ENCODE data around the gene CCDC170.

The CCDC170 gene

DNA sequence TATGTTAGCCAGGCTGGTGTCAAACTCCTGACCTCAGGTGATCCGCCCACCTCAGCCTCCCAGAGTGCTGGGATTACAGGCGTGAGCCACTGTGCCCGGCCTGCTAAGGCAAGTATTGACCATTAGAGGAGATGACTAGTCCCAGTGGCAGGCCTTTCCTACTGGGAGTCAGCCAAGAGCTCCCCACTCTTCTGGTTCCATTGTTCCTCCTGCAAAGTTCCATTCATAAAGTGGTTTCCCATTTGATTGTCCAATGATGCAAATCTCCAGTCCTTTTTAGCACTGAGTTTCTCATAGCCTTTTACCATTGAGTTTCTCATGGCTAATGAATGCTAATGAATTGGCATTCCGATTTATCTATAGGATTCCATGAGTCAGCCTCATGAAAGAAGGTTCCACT is 165.4 kb downstream of the CCDC170 start:
- no peak for DNase-seq
- no peaks in the 10 kb centered on the region for H3K9me3 ChIP-seq (ENCODE audit: insufficient read depth, low read length, severe bottlenecking)
- no peaks in the 10 kb centered on the region for H4K20me1 ChIP-seq (ENCODE audit: insufficient read depth, low read length)
- H3K4me3 ChIP-seq (ENCODE audit: low read depth in 1 of 2, low read length in 2 of 2) = no peak overlapping the region
- no peaks in the 10 kb centered on the region for H3K4me1 ChIP-seq (ENCODE audit: insufficient read depth, low read length)
- no peak overlapping the region for H3K9ac ChIP-seq (ENCODE audit: low read depth, low read length)
- no peaks in the 10 kb centered on the region for H3K36me3 ChIP-seq (ENCODE audit: insufficient read depth, low read length)
- no peak overlapping the region for H3K4me2 ChIP-seq (ENCODE audit: insufficient read depth, low read length)
- H3K27ac ChIP-seq (ENCODE audit: low read length) = no peak overlapping the region
- no peak for TF ChIP-seq EZH2 (IDR thresholded peaks at IDR 0.05; ENCODE audit: borderline replicate concordance, low read depth, low read length, severe bottlenecking)
- TF ChIP-seq, protein P1, sequence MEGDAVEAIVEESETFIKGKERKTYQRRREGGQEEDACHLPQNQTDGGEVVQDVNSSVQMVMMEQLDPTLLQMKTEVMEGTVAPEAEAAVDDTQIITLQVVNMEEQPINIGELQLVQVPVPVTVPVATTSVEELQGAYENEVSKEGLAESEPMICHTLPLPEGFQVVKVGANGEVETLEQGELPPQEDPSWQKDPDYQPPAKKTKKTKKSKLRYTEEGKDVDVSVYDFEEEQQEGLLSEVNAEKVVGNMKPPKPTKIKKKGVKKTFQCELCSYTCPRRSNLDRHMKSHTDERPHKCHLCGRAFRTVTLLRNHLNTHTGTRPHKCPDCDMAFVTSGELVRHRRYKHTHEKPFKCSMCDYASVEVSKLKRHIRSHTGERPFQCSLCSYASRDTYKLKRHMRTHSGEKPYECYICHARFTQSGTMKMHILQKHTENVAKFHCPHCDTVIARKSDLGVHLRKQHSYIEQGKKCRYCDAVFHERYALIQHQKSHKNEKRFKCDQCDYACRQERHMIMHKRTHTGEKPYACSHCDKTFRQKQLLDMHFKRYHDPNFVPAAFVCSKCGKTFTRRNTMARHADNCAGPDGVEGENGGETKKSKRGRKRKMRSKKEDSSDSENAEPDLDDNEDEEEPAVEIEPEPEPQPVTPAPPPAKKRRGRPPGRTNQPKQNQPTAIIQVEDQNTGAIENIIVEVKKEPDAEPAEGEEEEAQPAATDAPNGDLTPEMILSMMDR (IDR thresholded peaks at IDR 0.05; ENCODE audit: borderline replicate concordance, extremely low read depth, low read length, poor library complexity, severe bottlenecking) = no peak
- no peaks in the 10 kb centered on the region for H3K27me3 ChIP-seq (ENCODE audit: insufficient read depth, low read length, poor library complexity)
- no peak for ATAC-seq (ENCODE audit: insufficient read depth, low read depth)
- no peaks in the 10 kb centered on the region for H3K79me2 ChIP-seq (ENCODE audit: insufficient read depth, low read length)
- no peak overlapping the region for H2AFZ ChIP-seq (ENCODE audit: low read depth, low read length)

DNA sequence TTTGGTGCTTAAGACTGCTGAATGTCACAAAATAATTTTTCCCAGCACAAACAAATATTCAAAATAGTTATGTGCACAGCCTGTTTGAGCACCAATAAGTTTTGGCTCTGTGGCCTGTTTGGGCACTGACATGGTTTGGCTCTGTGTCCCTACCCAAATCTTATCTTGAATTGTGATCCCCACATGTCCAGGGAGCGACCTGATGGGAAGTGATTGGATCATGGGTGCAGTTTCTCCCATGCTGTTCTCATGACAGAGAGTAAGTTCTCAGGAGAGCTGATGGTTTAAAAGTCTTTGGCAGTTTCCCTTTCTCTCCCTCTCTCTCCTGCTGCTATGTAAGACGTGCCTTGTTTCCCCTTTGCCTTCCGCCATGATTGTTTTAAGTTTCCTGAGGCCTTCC is 167.7 kb downstream of the CCDC170 start:
- no peak overlapping the region for H3K9ac ChIP-seq (ENCODE audit: low read depth, low read length)
- ATAC-seq (ENCODE audit: insufficient read depth, low read depth) (no peak), DNase-seq (no peak)
- no peaks in the 10 kb centered on the region for H3K79me2 ChIP-seq (ENCODE audit: insufficient read depth, low read length)
- no peak overlapping the region for H3K4me3 ChIP-seq (ENCODE audit: low read depth in 1 of 2, low read length in 2 of 2)
- TF ChIP-seq EZH2 (IDR thresholded peaks at IDR 0.05; ENCODE audit: borderline replicate concordance, low read depth, low read length, severe bottlenecking) = no peak
- TF ChIP-seq, protein P1 (IDR thresholded peaks at IDR 0.05; ENCODE audit: borderline replicate concordance, extremely low read depth, low read length, poor library complexity, severe bottlenecking) = no peak
- H4K20me1 ChIP-seq (ENCODE audit: insufficient read depth, low read length) = no peaks in the 10 kb centered on the region
- no peak overlapping the region for H3K4me2 ChIP-seq (ENCODE audit: insufficient read depth, low read length)
- no peaks in the 10 kb centered on the region for H3K9me3 ChIP-seq (ENCODE audit: insufficient read depth, low read length, severe bottlenecking)
- H3K27me3 ChIP-seq (ENCODE audit: insufficient read depth, low read length, poor library complexity) = no peaks in the 10 kb centered on the region
- no peak overlapping the region for H2AFZ ChIP-seq (ENCODE audit: low read depth, low read length)
- no peaks in the 10 kb centered on the region for H3K36me3 ChIP-seq (ENCODE audit: insufficient read depth, low read length)
- no peak overlapping the region for H3K27ac ChIP-seq (ENCODE audit: low read length)
- no peaks in the 10 kb centered on the region for H3K4me1 ChIP-seq (ENCODE audit: insufficient read depth, low read length)

DNA sequence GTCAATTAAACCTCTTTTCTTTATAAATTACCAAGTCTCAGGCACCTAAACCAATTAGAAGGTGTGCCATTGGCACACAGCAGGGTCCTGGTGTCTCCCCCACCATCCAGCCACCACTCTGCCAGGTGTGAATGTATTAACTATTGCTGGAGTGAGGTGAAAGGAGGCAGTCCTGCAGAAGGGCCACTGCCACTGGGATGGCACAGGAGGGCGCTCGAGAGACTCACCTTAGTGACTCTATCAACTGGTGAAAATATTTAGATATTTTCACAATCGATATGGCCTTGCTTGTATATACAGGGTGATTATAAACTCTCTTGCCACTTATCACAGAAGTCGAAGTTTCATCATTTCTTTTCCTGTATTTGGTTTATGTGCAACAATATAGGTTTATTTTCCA is 168.1 kb downstream of the CCDC170 start:
- TF ChIP-seq, protein P1 (IDR thresholded peaks at IDR 0.05; ENCODE audit: borderline replicate concordance, extremely low read depth, low read length, poor library complexity, severe bottlenecking) = no peak
- TF ChIP-seq EZH2 (IDR thresholded peaks at IDR 0.05; ENCODE audit: borderline replicate concordance, low read depth, low read length, severe bottlenecking) = no peak
- ATAC-seq (ENCODE audit: insufficient read depth, low read depth) = no peak
- no peaks in the 10 kb centered on the region for H3K36me3 ChIP-seq (ENCODE audit: insufficient read depth, low read length)

DNA sequence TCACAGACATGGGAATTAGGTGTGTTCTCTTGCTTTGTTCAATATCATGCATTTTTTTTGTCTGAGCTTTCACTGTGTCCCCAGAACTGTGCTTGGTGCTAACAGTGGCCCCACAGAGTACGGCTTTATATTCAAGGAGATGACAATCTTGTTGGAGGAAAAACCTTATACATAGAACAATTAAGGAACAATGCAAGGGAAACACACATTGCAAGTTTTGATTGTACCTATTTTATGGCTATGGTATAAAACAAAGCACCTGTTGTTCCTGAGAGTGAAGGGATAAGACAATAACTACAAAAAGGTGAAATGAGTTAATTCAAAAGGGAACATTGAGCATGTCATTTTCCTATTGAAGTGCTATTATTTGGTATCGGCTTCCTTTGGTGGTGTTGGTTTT is 169.7 kb downstream of the CCDC170 start:
- Histone ChIP-seq H2AFZ (ENCODE audit: low read depth, low read length) (no peak overlapping the region), H3K9ac (ENCODE audit: low read depth, low read length) (no peak overlapping the region), H3K4me1 (ENCODE audit: insufficient read depth, low read length) (no peaks in the 10 kb centered on the region), H3K27ac (ENCODE audit: low read length) (no peak overlapping the region), H3K36me3 (ENCODE audit: insufficient read depth, low read length) (no peaks in the 10 kb centered on the region), H3K79me2 (ENCODE audit: insufficient read depth, low read length) (no peaks in the 10 kb centered on the region), H3K4me3 (ENCODE audit: low read depth in 1 of 2, low read length in 2 of 2) (no peak overlapping the region), H4K20me1 (ENCODE audit: insufficient read depth, low read length) (no peaks in the 10 kb centered on the region), H3K4me2 (ENCODE audit: insufficient read depth, low read length) (no peak overlapping the region), H3K9me3 (ENCODE audit: insufficient read depth, low read length, severe bottlenecking) (no peaks in the 10 kb centered on the region), H3K27me3 (ENCODE audit: insufficient read depth, low read length, poor library complexity) (no peaks in the 10 kb centered on the region)
- TF ChIP-seq EZH2 (IDR thresholded peaks at IDR 0.05; ENCODE audit: borderline replicate concordance, low read depth, low read length, severe bottlenecking) = no peak
- TF ChIP-seq, protein P1 (IDR thresholded peaks at IDR 0.05; ENCODE audit: borderline replicate concordance, extremely low read depth, low read length, poor library complexity, severe bottlenecking) = no peak
- no peak for ATAC-seq (ENCODE audit: insufficient read depth, low read depth)
- DNase-seq = no peak

More for the DNA sequence above, 168.1 kb downstream of the CCDC170 start:
- H3K4me3 ChIP-seq (ENCODE audit: low read depth in 1 of 2, low read length in 2 of 2) = no peak overlapping the region
- no peaks in the 10 kb centered on the region for H4K20me1 ChIP-seq (ENCODE audit: insufficient read depth, low read length)
- no peak overlapping the region for H3K27ac ChIP-seq (ENCODE audit: low read length)
- no peak overlapping the region for H2AFZ ChIP-seq (ENCODE audit: low read depth, low read length)
- no peak for DNase-seq
- H3K9me3 ChIP-seq (ENCODE audit: insufficient read depth, low read length, severe bottlenecking) = no peaks in the 10 kb centered on the region
- no peaks in the 10 kb centered on the region for H3K4me1 ChIP-seq (ENCODE audit: insufficient read depth, low read length)
- no peak overlapping the region for H3K4me2 ChIP-seq (ENCODE audit: insufficient read depth, low read length)
- no peaks in the 10 kb centered on the region for H3K79me2 ChIP-seq (ENCODE audit: insufficient read depth, low read length)
- no peak overlapping the region for H3K9ac ChIP-seq (ENCODE audit: low read depth, low read length)
- no peaks in the 10 kb centered on the region for H3K27me3 ChIP-seq (ENCODE audit: insufficient read depth, low read length, poor library complexity)
